ENCODE measurements around the gene BRS3.

BRS3 gene

DNA sequence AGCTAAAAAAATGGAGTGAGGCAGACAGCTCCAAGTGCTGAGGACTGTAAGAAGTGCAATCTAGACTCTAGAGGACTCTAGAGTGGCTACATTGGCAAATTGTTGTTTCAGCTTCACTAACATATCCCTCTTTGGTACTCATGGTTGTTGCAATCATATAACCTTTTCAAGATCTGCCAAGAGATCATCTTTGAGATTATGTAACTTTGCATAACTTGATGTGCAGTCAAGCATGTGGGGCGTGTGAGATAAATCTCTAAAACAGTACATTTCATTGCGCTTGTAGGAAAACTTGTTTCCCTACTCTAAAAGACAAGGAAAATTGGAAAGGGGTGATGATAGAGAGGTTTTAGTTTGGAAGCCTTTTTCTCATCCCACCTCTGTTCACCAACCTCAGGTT is 11.2 kb upstream of the BRS3 start:
- H3K4me3 ChIP-seq (ENCODE audit: low read depth, low read length) = no peak overlapping the region
- no peak for TF ChIP-seq POLR2A (IDR thresholded peaks at IDR 0.05; ENCODE audit: extremely low read depth, insufficient read length)
- TF ChIP-seq MYC (IDR thresholded peaks at IDR 0.05; ENCODE audit: low read depth, low read length) = no peak
- no peak for TF ChIP-seq CTCF (IDR thresholded peaks at IDR 0.05; ENCODE audit: low read depth, low read length)
- TF ChIP-seq, protein P1, sequence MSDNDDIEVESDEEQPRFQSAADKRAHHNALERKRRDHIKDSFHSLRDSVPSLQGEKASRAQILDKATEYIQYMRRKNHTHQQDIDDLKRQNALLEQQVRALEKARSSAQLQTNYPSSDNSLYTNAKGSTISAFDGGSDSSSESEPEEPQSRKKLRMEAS (IDR thresholded peaks at IDR 0.05; ENCODE audit: low read depth, low read length) = no peak
- no peak for DNase-seq (ENCODE audit: low read depth)

GRCh38 chrX:136477026-136477425 is 10.7 kb upstream of the BRS3 start:
- TF ChIP-seq, protein P1 (IDR thresholded peaks at IDR 0.05; ENCODE audit: low read depth, low read length) = no peak
- no peak for TF ChIP-seq MYC (IDR thresholded peaks at IDR 0.05; ENCODE audit: low read depth, low read length)
- no peak for TF ChIP-seq POLR2A (IDR thresholded peaks at IDR 0.05; ENCODE audit: extremely low read depth, insufficient read length)
- TF ChIP-seq CTCF (IDR thresholded peaks at IDR 0.05; ENCODE audit: low read depth, low read length) = peak; percentile 28
- DNase-seq (ENCODE audit: low read depth) = peak; percentile 20
- no peak overlapping the region for H3K4me3 ChIP-seq (ENCODE audit: low read depth, low read length)

DNA sequence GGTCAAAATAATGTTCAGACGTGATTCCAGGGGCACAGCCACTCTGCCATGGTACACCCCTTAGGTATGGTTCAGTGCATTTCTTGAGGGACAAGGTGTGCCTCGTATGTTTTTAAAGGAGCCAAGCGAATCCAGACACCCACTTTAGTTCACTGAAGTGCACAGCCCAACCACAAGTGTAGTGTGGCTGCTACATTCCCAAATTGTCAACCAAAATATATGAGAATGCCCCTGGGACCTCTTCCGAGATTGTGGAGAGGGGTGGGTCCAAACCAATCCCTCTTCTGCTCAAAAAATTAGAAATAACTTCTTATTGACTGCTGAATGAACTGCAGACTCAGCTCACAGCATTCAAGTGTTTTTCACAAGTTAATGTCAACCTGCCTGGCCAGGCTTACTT is 7.4 kb upstream of the BRS3 start:
- no peak for DNase-seq (ENCODE audit: low read depth)
- no peak overlapping the region for H3K4me3 ChIP-seq (ENCODE audit: low read depth, low read length)
- TF ChIP-seq CTCF (IDR thresholded peaks at IDR 0.05; ENCODE audit: low read depth, low read length) = no peak
- no peak for TF ChIP-seq POLR2A (IDR thresholded peaks at IDR 0.05; ENCODE audit: extremely low read depth, insufficient read length)
- TF ChIP-seq MYC (IDR thresholded peaks at IDR 0.05; ENCODE audit: low read depth, low read length) = no peak
- TF ChIP-seq, protein P1 (IDR thresholded peaks at IDR 0.05; ENCODE audit: low read depth, low read length) = no peak

GRCh38 chrX:136488706-136489105 is 959 bp downstream of the BRS3 start:
- TF ChIP-seq CTCF (IDR thresholded peaks at IDR 0.05; ENCODE audit: low read depth, low read length) = no peak
- TF ChIP-seq, protein P1 (IDR thresholded peaks at IDR 0.05; ENCODE audit: low read depth, low read length) = no peak
- no peak for TF ChIP-seq POLR2A (IDR thresholded peaks at IDR 0.05; ENCODE audit: extremely low read depth, insufficient read length)
- no peak for TF ChIP-seq MYC (IDR thresholded peaks at IDR 0.05; ENCODE audit: low read depth, low read length)
- no peak for DNase-seq (ENCODE audit: low read depth)
- H3K4me3 ChIP-seq (ENCODE audit: low read depth, low read length) = no peak overlapping the region

DNA sequence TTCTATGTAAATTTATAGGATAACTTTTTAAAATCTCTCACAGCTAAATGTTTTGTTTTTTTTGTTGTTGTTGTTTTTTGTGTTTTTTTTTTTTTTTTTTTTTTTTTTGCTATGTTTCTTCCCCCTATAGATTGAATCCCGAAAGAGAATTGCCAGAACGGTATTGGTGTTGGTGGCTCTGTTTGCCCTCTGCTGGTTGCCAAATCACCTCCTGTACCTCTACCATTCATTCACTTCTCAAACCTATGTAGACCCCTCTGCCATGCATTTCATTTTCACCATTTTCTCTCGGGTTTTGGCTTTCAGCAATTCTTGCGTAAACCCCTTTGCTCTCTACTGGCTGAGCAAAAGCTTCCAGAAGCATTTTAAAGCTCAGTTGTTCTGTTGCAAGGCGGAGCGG is 4.1 kb downstream of the BRS3 start:
- DNase-seq (ENCODE audit: low read depth) = peak; percentile 15
- TF ChIP-seq POLR2A (IDR thresholded peaks at IDR 0.05; ENCODE audit: extremely low read depth, insufficient read length) (no peak), MYC (IDR thresholded peaks at IDR 0.05; ENCODE audit: low read depth, low read length) (no peak), CTCF (IDR thresholded peaks at IDR 0.05; ENCODE audit: low read depth, low read length) (no peak)
- TF ChIP-seq, protein P1 (IDR thresholded peaks at IDR 0.05; ENCODE audit: low read depth, low read length) = no peak
- H3K4me3 ChIP-seq (ENCODE audit: low read depth, low read length) = no peak overlapping the region

GRCh38 chrX:136493011-136493410 is 5.3 kb downstream of the BRS3 start:
- H3K4me3 ChIP-seq (ENCODE audit: low read depth, low read length) = no peak overlapping the region
- no peak for TF ChIP-seq MYC (IDR thresholded peaks at IDR 0.05; ENCODE audit: low read depth, low read length)
- TF ChIP-seq CTCF (IDR thresholded peaks at IDR 0.05; ENCODE audit: low read depth, low read length) = no peak
- TF ChIP-seq POLR2A (IDR thresholded peaks at IDR 0.05; ENCODE audit: extremely low read depth, insufficient read length) = no peak
- peak; percentile 44 for DNase-seq (ENCODE audit: low read depth)

Measured in NB4 (cell line).